Endodermal cell (in vitro differentiated cells): ENCODE data around the gene CMIP. TPM values are rescaled to one million over a fixed set of nuclear protein-coding genes. Genes with fewer than 3 reads are reported as not detected.

Source experiments
- DNase-seq: peaks from one replicate; pipeline ENCODE4 v3.0.0-alpha.2; 2017
- H3K27ac ChIP-seq: 2 replicates; pipeline ENCODE4 v1.5.1; 2013; ENCODE audit warnings: mild to moderate bottlenecking, low read depth, low read length, moderate library complexity
- H3K27me3 ChIP-seq: 2 replicates; pipeline ENCODE4 v1.6.1; 2013; ENCODE audit warnings: mild to moderate bottlenecking, low read length, moderate library complexity; ENCODE audit not compliant: insufficient read depth, control insufficient read depth, poor library complexity, severe bottlenecking
- H3K36me3 ChIP-seq: 2 replicates; pipeline ENCODE4 v1.7.0; 2013; ENCODE audit warnings: mild to moderate bottlenecking, low read length, moderate library complexity; ENCODE audit not compliant: control insufficient read depth, insufficient read depth
- H3K4me1 ChIP-seq: one replicate; pipeline ENCODE4 v1.7.0; 2013; ENCODE audit warnings: low read length; ENCODE audit not compliant: control insufficient read depth, insufficient read depth
- H3K4me3 ChIP-seq: 2 replicates; pipeline ENCODE4 v1.5.1; 2013; ENCODE audit warnings: mild to moderate bottlenecking, low read length, moderate library complexity
- H3K9ac ChIP-seq: 2 replicates; pipeline ENCODE4 v1.6.1; 2013; ENCODE audit warnings: mild to moderate bottlenecking, low read length, moderate library complexity; ENCODE audit not compliant: poor library complexity, severe bottlenecking; ENCODE audit errors: extremely low read depth
- H3K9me3 ChIP-seq: 2 replicates; pipeline ENCODE4 v1.6.1; 2013; ENCODE audit warnings: mild to moderate bottlenecking, low read length, moderate library complexity; ENCODE audit not compliant: control insufficient read depth
- H3K27ac Mint-ChIP-seq: 2 replicates; pipeline ENCODE4 v1.8.0; 2020; ENCODE audit warnings: mixed read lengths
- H3K27me3 Mint-ChIP-seq: 2 replicates; pipeline ENCODE4 v1.8.0; 2021; ENCODE audit warnings: mild to moderate bottlenecking, mixed read lengths; ENCODE audit not compliant: insufficient read depth
- H3K36me3 Mint-ChIP-seq: 2 replicates; pipeline ENCODE4 v1.8.0; 2020; ENCODE audit warnings: low read depth, mixed read lengths
- H3K4me1 Mint-ChIP-seq: 2 replicates; pipeline ENCODE4 v1.8.0; 2020; ENCODE audit warnings: mixed read lengths
- H3K4me3 Mint-ChIP-seq: 2 replicates; pipeline ENCODE4 v1.8.0; 2020; ENCODE audit warnings: mild to moderate bottlenecking, moderate library complexity, mixed read lengths
- H3K9me3 Mint-ChIP-seq: 2 replicates; pipeline ENCODE4 v1.8.0; 2020; ENCODE audit warnings: mild to moderate bottlenecking, mixed read lengths
- WGBS, 2 experiments: methylation state at CpG; one replicate each; pipeline versions ENCODE4 v1.1.5 to v1.1.7; 2013; ENCODE audit warnings: missing lambda C conversion rate in 2 of 2, mixed read lengths in 1 of 2; ENCODE audit not compliant: insufficient coverage in 1 of 2, insufficient read length in 1 of 2; 5-methylcytosine and 5-hydroxymethylcytosine counted together
- total RNA-seq, 2 donors: library from RNA; stranded (reverse); fragmentation: NEBNext Ultra II Directional in 1 of 2; extraction: Animal tissue kit (Norgen Biotek cat#: 25700) in 1 of 2; gene quantifications; 2 replicates in 1 of 2; 3 replicates in 1 of 2; pipeline ENCODE4 v1.2.1, GENCODE V29; 2021
- TF ChIP-seq, protein P1 (sequence below): fragments of 200-600 bp; sonication (generic); conservative IDR thresholded peaks from 2 replicates; pipeline ENCODE4 v1.5.0; 2021; ENCODE audit warnings: antibody characterized with exemption, mild to moderate bottlenecking

The CMIP gene
- total RNA-seq, 2 donors from 2014 or later = 64.0 to 64.7 TPM

DNA sequence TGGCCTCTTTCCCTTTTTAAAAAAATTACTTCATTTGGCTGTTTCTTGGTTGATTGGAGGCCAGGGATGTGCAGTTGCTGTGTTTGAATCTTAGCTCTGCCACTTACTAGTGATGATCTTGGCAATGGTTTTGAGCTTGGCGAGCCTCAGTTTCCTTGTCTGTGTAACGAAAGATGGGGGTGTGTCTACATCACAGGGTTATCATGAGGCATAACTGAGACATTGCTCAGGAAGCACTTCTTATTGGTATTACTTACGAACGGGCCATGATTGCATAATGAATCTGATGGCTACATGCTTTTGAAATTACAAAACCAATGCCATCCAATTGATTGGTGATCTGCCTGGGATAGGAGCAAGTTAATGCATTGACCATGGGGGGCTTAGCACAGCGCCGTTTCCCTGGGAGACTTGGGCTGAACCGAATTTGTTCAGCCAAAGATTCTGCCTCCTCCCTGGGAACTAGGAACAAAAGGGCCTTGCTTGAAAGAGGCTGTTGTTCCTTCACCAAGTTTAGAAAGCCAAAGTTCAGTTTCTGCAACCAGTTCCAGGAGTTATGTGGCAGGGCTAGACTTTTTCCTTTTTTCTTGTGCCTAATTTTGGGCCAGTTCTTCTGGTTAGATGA lies 21.9 kb downstream of the CMIP start:
- TF ChIP-seq, protein P1, sequence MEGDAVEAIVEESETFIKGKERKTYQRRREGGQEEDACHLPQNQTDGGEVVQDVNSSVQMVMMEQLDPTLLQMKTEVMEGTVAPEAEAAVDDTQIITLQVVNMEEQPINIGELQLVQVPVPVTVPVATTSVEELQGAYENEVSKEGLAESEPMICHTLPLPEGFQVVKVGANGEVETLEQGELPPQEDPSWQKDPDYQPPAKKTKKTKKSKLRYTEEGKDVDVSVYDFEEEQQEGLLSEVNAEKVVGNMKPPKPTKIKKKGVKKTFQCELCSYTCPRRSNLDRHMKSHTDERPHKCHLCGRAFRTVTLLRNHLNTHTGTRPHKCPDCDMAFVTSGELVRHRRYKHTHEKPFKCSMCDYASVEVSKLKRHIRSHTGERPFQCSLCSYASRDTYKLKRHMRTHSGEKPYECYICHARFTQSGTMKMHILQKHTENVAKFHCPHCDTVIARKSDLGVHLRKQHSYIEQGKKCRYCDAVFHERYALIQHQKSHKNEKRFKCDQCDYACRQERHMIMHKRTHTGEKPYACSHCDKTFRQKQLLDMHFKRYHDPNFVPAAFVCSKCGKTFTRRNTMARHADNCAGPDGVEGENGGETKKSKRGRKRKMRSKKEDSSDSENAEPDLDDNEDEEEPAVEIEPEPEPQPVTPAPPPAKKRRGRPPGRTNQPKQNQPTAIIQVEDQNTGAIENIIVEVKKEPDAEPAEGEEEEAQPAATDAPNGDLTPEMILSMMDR = no peak
- H3K27me3 ChIP-seq = no peaks in the 10 kb centered on the region
- H3K36me3 ChIP-seq = peaks cover 20% of the 10 kb centered on the region
- Mint-ChIP-seq H3K9me3 (no peaks in the 10 kb centered on the region), H3K27me3 (no peaks in the 10 kb centered on the region), H3K27ac (no peak overlapping the region), H3K36me3 (peaks cover 6% of the 10 kb centered on the region), H3K4me3 (no peak overlapping the region), H3K4me1 (peaks cover 13% of the 10 kb centered on the region)
- WGBS, 2 experiments = 88 to 90% methylated on average over 7 of the region's 7 CpGs
- no peak overlapping the region for H3K4me3 ChIP-seq
- H3K9ac ChIP-seq = no peak overlapping the region
- DNase-seq = no peak
- H3K4me1 ChIP-seq = no peaks in the 10 kb centered on the region
- H3K27ac ChIP-seq = peak overlapping the region; percentile 68
- no peaks in the 10 kb centered on the region for H3K9me3 ChIP-seq

DNA sequence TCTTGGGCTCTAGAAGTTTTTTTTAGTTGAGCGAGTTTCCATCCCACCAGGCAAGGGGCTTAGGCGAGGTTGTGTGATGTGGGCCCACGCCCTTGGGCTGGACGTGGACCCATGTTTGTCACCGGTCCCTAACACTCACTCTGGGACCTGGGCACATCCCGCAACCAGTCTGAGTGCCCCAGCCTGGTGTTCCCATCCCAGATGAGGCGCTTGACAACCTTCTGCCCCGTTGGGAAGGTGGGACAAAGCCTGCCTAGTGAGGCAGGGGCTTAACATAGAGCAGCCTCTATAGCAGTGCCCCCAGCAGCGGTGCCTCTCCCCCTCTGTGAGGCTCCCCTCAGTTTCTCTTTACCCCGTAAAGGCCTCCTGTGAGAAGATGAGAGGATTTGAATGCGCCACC lies 22.5 kb downstream of the CMIP start:
- no peak overlapping the region for H3K9ac ChIP-seq
- WGBS, 2 experiments = 92 to 94% methylated on average over 7 to 11 of the region's 11 CpGs
- no peak overlapping the region for H3K4me3 Mint-ChIP-seq
- H3K9me3 Mint-ChIP-seq = no peaks in the 10 kb centered on the region
- no peaks in the 10 kb centered on the region for H3K4me1 ChIP-seq
- DNase-seq = no peak
- H3K4me3 ChIP-seq = no peak overlapping the region
- TF ChIP-seq, protein P1 = no peak
- peaks cover 26% of the 10 kb centered on the region for H3K36me3 ChIP-seq
- H3K27me3 Mint-ChIP-seq = no peaks in the 10 kb centered on the region
- H3K36me3 Mint-ChIP-seq = peaks cover 6% of the 10 kb centered on the region
- no peaks in the 10 kb centered on the region for H3K9me3 ChIP-seq
- no peaks in the 10 kb centered on the region for H3K27me3 ChIP-seq
- H3K4me1 Mint-ChIP-seq = peaks cover 11% of the 10 kb centered on the region
- peak overlapping the region; percentile 68 for H3K27ac ChIP-seq
- H3K27ac Mint-ChIP-seq = no peak overlapping the region

DNA sequence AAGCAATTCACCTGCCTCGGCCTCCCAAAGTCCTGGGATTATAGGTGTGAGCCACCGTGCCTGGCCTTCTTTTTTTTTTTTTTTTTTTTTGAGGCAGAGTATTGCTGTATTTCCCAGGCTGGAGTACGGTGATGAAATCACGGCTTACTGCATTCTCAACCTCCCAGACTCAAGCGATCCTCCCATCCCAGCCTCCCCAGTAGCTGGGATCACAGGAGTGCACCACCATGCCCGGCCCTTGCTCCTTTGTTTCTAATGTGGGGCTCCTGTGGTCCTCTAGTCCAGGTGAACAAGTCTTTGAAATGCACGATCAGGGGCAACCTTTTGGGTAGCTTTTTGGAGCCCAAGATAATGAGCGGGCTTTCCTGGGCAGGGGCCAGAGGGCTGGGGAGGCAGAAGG lies 23.2 kb downstream of the CMIP start:
- Mint-ChIP-seq H3K27me3 (no peaks in the 10 kb centered on the region), H3K9me3 (no peaks in the 10 kb centered on the region), H3K36me3 (peaks cover 6% of the 10 kb centered on the region), H3K4me1 (peaks cover 10% of the 10 kb centered on the region), H3K27ac (no peak overlapping the region), H3K4me3 (no peak overlapping the region)
- H3K27ac ChIP-seq = no peak overlapping the region
- H3K4me1 ChIP-seq = no peaks in the 10 kb centered on the region
- DNase-seq = no peak
- peaks cover 28% of the 10 kb centered on the region for H3K36me3 ChIP-seq
- 88 to 100% methylated on average over 1 to 8 of the region's 8 CpGs for WGBS, 2 experiments
- no peak overlapping the region for H3K9ac ChIP-seq
- TF ChIP-seq, protein P1 = no peak
- H3K27me3 ChIP-seq = no peaks in the 10 kb centered on the region
- H3K9me3 ChIP-seq = no peaks in the 10 kb centered on the region
- H3K4me3 ChIP-seq = no peak overlapping the region
